Measurements from ENCODE around the gene FLNC.

FLNC gene

GRCh38 chr7:128891110-128891941 lies 61.1 kb downstream of the FLNC start:
- DNase-seq (ENCODE audit: low read depth in 2 of 2, low spot score in 1 of 2) = no peak

GRCh38 chr7:128891942-128892269 lies 61.7 kb downstream of the FLNC start:
- DNase-seq (ENCODE audit: low read depth in 2 of 2, low spot score in 1 of 2) = no peak

DNA sequence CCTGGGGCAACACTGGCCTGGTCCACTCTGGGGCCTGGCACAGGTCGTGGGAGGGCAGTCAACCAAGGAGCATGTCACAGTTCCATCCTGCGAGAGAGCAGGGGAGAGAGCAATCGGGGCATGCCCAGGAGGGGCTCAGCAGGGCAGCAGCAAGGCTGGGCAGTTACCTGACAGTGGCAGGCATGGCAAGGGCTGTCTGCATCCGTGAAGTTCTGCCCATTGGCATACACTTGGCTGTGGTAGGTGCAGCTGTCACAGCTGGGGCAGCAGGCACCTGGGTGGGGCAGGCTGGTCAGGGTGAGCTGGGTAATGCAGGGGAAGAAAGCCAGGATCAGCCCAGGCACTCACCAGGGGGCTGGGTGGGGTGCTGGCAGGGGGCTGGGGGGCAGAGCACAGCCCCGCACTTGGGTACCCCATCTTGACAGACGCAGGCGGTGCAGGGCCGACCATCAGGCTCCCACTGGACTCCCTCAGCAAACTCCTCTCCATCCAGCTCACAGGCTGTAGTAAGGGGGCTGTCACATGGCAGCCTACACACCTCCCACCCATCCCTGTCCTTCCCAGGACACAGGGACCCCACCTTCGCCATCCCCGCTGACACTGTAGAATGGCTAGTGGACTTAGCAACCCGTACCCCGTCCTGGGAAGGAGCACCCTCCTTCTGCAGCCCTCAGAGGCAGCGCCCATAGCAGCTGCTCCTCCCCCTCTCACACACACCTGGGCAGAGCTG lies 62.5 kb downstream of the FLNC start:
- no peak for DNase-seq (ENCODE audit: low read depth in 2 of 2, low spot score in 1 of 2)

- DNase-seq (ENCODE audit: low read depth in 2 of 2, low spot score in 1 of 2) = no peak
Observed at GRCh38 chr7:128893251-128894100, 63.3 kb downstream of the FLNC start.

- no peak for DNase-seq (ENCODE audit: low read depth in 2 of 2, low spot score in 1 of 2)
Observed at GRCh38 chr7:128894101-128894440, 63.9 kb downstream of the FLNC start.

DNA sequence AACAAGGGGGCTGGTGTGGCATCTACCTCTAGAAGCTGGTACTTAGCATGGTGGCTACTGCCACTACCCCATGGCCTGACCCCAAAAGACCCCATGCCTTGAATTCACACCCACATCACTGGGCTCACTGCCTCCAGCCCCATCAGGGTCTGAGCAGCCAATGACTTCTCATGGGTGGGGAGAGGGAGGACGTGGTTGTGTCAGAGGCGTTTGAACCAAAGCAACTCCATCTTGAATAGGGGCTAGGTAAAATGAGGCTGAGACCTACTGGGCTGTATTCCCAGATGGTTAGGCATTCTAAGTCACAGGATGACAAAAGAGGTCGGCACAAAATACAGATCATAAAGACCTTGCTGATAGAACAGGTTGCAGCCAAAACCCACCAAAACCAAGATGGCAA lies 65.1 kb downstream of the FLNC start:
- DNase-seq (ENCODE audit: low read depth in 2 of 2, low spot score in 1 of 2) = no peak

GRCh38 chr7:128899392-128899791 lies 69.2 kb downstream of the FLNC start:
- DNase-seq (ENCODE audit: low read depth in 2 of 2, low spot score in 1 of 2) = no peak

- no peak for DNase-seq (ENCODE audit: low read depth in 2 of 2, low spot score in 1 of 2)
Observed at GRCh38 chr7:128900237-128900636, 70.0 kb downstream of the FLNC start.

DNA sequence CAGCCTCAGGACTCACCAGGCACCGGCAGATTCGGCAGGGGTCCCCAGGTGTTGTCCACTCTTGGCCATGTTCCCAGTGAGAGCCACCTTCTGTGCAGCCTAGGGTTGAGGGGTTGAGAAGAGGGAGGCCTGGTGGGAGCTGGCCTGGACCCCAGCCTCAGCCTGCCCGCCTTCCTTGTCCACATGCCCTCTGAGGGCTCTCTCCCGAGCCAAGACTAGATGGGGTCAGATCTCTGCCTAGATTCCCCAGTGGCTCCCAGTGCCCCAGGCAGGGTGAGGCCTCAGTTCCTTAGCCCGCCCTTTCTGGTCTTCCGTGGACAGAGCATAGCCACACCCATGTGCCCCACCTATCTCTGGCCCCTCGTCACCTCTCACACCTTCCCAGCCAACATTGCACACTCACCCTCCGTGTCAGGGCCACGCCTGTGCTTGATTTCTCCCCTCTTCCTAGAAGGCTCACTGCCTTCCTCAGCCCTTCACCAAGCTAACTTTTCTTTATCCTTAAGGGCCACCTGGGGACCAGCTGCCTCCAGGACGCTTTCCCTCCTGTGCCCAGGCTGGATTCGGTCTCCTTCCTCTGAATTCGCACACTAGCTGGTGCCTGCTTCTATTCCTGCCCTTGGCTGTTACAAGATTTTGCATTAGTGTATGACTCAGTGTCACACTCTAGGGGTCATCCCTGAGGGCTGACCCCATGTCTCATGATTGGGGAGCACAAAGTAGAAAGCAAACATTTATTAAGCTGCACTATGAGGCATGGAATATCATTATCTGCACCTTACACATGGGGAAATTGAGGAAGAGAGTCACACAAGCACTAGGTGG lies 72.8 kb downstream of the FLNC start:
- DNase-seq (ENCODE audit: low read depth in 2 of 2, low spot score in 1 of 2) = no peak

DNA sequence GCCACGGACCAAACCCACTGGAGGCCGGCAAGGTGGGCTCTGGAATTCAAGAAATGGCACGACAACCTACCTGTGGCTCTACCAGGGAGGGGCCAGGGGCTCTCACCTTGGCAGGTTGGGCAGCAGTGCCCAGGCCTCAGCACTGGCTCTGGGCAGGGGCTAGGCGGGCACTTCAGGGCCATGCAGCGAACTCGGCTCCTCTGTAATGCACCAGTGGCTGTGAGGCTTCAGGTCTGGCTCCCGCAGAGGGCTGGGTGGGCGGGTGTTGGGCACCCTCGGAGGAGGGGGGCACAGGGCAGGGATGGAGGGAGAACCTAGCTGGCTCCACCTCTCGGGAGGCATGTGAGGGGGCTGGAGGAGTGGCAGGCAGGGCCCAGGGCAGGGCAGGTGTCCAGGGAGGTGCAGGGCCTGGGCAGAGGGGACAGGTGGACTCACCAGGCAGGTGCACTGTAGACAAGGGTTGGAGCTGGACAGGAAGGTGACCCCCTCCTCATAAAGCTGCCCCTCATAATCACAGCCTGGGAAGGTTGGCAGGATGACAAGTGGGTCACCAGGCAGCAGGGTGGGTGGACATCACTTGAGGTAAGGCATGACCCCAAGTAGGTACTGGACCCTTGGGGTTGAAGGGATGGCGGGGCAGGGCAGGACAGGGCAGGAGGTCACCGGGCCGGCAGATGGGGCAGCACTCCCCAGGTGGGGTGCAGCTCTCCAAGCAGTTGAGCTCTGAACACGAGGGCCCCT lies 73.6 kb downstream of the FLNC start:
- DNase-seq (ENCODE audit: low read depth in 2 of 2, low spot score in 1 of 2) = no peak

- no peak for DNase-seq (ENCODE audit: low read depth in 2 of 2, low spot score in 1 of 2)
Observed at GRCh38 chr7:128904381-128905197, 74.4 kb downstream of the FLNC start.

GRCh38 chr7:128906001-128906765 lies 76.0 kb downstream of the FLNC start:
- no peak for DNase-seq (ENCODE audit: low read depth in 2 of 2, low spot score in 1 of 2)

- DNase-seq (ENCODE audit: low read depth in 2 of 2, low spot score in 1 of 2) = no peak
Observed at GRCh38 chr7:128906766-128907559, 76.8 kb downstream of the FLNC start.

All from stimulated activated CD8-positive, alpha-beta memory T cell treated with anti-CD3 and anti-CD28 coated beads, Interleukin-4, amount 100 ng/mL, for 4 hours (primary cell).